H7 (cell line): Measurements from ENCODE around the gene CD24. TPM values are rescaled to one million over a fixed set of nuclear protein-coding genes. Genes with fewer than 3 reads are reported as not detected.
"Not testable (repeated sequence)": the region's sequence is repeated elsewhere in the genome, so short reads cannot be mapped to it uniquely, and the experiment has no call there.

ENCODE experiments used
- DNase-seq: peaks from one replicate; pipeline ENCODE4 v3.0.0; 2012
- H3K27me3 ChIP-seq: 2 replicates; pipeline ENCODE4 v1.6.0; 2011; ENCODE audit warnings: mild to moderate bottlenecking, low read length; ENCODE audit not compliant: control insufficient read depth, insufficient read depth
- H3K36me3 ChIP-seq: replicated peaks from 2 replicates; pipeline ENCODE4 v1.5.1; 2011; ENCODE audit warnings: low read length; ENCODE audit not compliant: control insufficient read depth, insufficient read depth
- H3K4me3 ChIP-seq: 2 replicates; pipeline ENCODE4 v1.5.1; 2011; ENCODE audit warnings: low read depth, mild to moderate bottlenecking, control low read depth, low read length, moderate library complexity; ENCODE audit not compliant: insufficient read depth
- total RNA-seq: library from RNA; depleted of rRNA; stranded (reverse); fragments of >200 nt; shearing (Covaris generic); gene quantifications from 2 replicates; pipeline ENCODE4 v1.2.3, GENCODE V29; 2014; rRNA removed

Gene CD24, protein sequence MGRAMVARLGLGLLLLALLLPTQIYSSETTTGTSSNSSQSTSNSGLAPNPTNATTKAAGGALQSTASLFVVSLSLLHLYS
- total RNA-seq: 1,059 and 1,266 TPM in 2 replicates

DNA sequence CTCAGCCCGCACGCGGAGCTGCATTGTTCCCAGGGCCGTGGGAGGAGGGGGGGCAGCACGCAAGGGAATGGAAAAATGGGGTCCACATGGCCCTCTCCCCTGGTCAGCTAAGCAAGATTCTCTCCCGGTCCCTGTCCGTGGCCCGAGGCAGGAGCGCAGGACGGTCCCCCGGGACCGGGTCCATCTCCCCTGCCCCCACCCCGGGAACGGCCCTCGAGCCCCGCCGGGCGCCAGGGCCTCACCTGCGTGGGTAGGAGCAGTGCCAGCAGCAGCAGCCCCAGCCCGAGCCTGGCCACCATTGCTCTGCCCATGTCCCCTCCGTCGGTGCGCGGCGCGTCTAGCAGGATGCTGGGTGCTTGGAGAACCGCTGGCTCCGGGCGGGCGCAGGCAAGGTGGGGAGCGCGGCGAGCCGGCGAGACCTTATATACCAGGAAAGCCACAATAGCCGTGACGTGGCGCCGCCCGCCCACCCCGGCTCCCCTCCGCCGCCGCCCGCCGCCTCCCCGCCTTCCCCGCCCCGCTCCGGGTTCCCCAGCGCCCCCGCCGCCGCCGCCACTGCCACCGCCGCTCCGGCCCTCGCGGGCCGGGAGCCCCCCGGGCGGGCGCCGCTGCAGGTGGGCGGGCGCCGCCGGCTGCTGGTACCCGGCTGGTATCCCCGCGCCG, at the start of gene CD24:
CD24 (minus strand) TSS at position 394 of the 663 bp plus-strand sequence; CDS start at position 311, 83 bp downstream.
- peak within 1 kb of the TSS; percentile 99 for H3K4me3 ChIP-seq
- peaks cover 20% of the 10 kb centered on the region for H3K36me3 ChIP-seq
- no peaks in the 10 kb centered on the region for H3K27me3 ChIP-seq
- DNase-seq: peak; percentile 94

DNA sequence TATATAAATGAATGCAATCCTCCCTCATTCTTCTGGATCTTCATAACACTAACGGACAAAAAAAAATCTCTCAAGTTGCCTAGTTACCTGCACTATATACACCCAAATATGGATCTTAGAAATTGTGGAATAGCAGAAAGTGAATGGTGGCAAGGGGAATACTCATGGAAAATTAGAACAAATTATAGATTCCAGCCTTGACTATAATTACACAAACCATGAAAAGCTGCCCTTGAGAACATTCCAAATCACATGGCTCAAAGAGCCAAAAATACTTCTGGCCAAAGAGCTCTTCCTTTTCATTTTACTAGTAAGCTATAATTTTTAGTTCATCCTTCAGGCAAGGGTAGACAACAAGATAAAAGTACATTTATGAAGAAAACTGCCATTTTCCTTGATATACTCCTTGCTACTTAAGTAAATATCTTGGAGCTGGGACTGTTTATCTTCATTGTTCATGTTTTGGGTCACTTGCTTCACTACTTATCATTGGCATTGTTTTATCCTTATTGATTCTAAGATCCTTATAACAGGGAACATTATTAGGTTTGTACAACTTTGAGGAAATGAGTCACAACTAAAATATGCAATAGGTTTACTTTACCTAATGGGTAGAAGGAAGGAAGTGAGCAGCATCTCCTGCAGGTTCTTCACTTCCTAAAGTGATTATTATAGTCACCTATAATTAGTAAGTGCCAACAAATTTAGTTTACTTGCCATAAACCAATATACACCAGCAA, 47.1 kb upstream of the CD24 start:
- Histone ChIP-seq H3K27me3 (no peaks in the 10 kb centered on the region), H3K4me3 (no peak overlapping the region), H3K36me3 (no peaks in the 10 kb centered on the region)
- DNase-seq: no peak

DNA sequence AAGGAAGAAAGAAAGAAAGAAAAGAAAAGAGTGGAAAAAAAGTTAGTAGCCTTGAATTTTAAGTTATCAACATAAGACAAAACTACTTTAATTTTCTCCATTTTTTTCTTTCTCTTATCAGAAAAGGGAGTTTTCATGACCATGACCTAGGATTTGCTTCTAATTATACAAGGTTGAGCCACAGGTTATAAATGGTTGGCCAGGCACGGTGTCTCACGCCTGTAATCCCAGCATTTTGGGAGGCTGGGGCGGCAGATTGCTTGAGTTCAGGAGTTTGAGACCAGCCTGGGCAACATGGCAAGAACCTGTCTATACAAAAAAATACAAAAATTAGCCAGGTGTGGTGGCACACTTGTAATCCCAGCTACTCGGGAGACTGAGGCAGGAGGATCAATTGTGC, 45.7 kb upstream of the CD24 start:
- no peaks in the 10 kb centered on the region for H3K27me3 ChIP-seq
- DNase-seq: no peak
- no peaks in the 10 kb centered on the region for H3K36me3 ChIP-seq
- H3K4me3 ChIP-seq: no peak overlapping the region

DNA sequence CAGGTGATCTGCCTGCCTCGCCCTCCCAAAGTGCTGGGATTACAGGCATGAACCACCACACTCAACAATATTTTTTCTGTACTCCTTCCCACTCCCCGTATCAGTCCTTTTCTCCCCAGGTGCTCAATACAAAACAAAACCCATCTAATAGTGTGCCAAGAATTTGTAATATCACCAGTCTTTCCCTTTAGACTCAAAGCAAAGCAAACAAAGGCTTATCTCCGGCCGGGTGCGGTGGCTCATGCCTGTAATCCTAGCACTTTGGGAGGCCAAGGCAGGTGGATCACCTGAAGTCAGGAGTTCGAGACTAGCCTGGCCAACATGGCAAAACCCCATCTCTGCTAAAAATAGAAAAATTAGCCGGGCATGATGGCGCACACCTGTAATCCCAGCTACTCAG, 45.1 kb upstream of the CD24 start:
- not testable (repeated sequence) for DNase-seq, H3K4me3 ChIP-seq, H3K27me3 ChIP-seq, H3K36me3 ChIP-seq

DNA sequence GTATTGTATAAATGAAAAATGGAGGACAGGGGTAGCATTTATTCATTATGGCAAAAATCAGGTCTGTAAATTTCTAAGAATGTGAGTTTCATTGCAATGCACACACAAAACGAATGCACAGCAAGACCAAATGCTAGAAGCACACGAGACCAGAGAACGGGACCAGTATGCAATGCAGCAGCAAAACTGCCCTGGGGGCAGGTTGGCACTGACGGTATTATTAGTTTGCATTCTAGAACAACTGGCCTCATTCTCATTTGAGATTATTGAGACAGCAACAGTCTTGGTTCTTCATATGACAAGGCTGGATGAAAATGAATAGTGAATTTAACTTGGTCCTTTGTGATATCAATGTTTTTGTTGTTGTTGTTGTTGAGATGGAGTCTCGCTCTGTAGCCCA, 44.5 kb upstream of the CD24 start:
- Histone ChIP-seq H3K36me3 (no peaks in the 10 kb centered on the region), H3K4me3 (no peak overlapping the region), H3K27me3 (no peaks in the 10 kb centered on the region)
- DNase-seq: no peak

DNA sequence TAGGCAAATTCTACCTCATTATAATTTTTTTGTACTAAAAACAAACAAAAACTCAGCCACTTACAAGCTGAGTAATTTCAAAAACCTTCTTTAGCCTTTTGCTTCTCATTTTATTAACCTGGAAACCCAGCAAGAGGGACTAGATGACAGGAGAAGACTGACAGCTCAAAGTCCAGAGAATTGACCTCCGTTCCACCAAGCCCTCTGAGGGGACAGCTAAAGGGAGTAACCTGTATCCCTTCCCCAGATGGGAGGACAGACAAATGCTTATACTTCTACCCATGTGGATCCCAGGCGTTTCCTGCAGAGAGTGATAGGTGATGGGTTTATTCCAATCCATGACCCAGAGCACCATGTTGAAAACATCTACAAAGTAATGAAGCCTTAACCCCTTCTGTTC, 35.0 kb upstream of the CD24 start:
- H3K4me3 ChIP-seq: no peak overlapping the region
- H3K36me3 ChIP-seq: no peaks in the 10 kb centered on the region
- H3K27me3 ChIP-seq: no peaks in the 10 kb centered on the region
- no peak for DNase-seq

DNA sequence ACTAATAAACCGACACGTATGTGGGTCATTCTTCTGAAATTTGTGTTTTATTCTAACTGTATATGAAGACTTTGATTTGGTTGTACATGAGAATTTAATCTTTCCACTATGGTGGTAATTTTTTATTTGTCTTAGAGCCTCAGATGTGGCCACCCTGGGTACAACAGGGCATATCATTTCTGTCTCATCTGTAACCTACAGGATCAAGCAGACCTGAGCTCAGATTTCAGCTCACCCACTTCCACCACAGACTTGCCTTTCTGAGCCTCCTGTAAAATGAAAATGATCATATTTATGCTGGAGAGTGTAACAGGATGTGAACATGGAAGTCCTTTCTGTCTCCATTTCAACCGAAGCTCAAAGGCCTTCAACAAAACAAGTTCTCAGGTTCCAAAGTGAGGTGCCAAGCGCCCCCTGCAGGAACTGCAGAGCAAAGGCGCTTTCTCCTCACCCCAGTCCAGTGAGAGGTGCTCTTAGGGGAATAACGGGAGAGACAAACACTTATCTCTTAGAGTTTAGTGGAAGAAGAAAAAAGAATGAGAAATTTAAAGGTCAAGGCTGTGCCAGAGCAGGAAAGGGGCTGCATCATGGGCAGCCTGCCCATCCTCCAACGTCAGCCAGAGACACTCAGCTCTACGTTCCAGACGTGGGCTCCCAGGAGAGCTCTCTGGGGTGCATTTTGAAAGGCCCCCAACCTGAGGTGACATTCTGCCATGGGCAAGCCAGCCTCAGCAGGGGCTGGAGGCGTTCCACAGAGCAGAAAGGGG, 23.0 kb upstream of the CD24 start:
- Histone ChIP-seq H3K36me3 (no peaks in the 10 kb centered on the region), H3K4me3 (no peak overlapping the region), H3K27me3 (no peaks in the 10 kb centered on the region)
- peak; percentile 88 for DNase-seq

DNA sequence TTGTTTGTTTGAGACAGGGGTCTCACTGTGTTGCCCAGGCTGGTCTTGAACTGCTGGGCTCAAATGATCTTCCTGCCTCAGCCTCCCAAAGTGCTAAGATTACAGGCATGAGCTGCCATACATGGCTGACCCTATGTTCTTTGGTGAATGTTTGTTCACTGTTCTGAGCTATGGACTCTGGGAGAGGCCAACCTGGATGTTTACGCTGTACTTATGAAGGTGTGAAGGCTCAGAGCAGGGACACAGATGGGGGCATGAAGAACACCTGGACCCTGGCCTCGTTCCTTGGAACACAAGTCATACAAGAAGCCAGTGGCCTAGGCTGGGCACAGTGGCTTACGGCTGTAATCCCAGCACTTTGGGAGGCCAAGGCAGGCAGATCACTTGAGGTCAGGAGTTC, 21.1 kb upstream of the CD24 start:
- Histone ChIP-seq H3K4me3 (no peak overlapping the region), H3K36me3 (no peaks in the 10 kb centered on the region), H3K27me3 (no peaks in the 10 kb centered on the region)
- no peak for DNase-seq

DNA sequence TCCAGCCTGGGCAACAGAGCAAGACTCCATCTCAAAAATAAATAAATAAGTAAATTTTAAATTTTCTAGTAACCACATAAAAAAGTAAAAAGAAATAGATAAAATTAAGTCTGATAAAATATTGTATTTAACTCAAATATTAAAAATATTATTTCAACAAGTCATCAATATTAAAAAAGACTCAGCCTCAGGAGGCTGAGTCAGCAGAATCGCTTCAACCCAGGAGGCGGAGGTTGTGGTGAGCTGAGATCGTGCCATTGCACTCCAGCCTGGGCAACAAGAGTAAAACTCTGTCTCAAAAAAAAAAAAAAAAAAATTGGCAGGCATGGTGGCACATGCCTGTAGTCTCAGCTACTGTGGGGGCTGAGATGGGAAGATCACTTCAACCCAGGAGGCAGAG, 15.2 kb upstream of the CD24 start:
- DNase-seq, H3K36me3 ChIP-seq, H3K27me3 ChIP-seq, H3K4me3 ChIP-seq: not testable (repeated sequence)

DNA sequence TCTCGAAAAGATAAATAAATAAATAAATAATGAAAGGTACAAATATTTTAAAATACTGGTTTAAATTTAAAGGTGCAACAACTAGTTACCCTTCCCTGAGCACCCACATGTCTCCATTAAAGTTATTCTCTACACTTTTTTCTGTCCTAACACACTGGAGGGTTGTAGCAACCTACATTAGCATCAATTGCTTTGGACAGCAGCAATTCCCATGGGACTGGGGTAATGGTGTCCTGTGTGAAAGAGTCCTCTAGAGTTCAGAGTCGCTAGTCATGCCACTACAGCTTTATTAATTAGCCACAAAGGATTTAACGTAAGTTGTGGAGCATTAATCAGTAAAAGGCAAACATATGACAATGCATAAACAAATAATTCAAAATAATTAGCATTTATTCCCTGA, 14.1 kb upstream of the CD24 start:
- H3K36me3 ChIP-seq: no peaks in the 10 kb centered on the region
- no peaks in the 10 kb centered on the region for H3K27me3 ChIP-seq
- DNase-seq: no peak
- H3K4me3 ChIP-seq: no peak overlapping the region

DNA sequence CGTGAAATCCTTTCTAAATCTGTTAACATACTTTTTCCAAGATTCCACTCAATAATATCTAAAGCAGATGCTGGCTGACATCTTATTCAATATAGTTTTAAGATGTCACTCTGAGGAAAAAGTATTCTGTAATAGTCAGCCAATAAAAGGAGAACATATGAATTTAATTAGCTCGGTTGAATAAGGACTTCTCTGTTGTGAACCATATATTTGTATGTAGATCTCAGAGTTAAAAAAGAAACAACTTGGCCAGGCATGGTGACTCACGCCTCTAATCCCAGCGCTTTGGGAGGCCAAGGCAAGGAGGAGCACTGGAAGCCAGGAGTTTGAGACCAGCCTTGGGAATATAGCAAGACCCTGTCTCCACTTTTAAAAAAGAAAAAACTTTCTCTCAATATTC, 7.4 kb upstream of the CD24 start:
- no peak for DNase-seq
- H3K4me3 ChIP-seq: no peak overlapping the region
- H3K36me3 ChIP-seq: no peaks in the 10 kb centered on the region
- H3K27me3 ChIP-seq: no peaks in the 10 kb centered on the region

DNA sequence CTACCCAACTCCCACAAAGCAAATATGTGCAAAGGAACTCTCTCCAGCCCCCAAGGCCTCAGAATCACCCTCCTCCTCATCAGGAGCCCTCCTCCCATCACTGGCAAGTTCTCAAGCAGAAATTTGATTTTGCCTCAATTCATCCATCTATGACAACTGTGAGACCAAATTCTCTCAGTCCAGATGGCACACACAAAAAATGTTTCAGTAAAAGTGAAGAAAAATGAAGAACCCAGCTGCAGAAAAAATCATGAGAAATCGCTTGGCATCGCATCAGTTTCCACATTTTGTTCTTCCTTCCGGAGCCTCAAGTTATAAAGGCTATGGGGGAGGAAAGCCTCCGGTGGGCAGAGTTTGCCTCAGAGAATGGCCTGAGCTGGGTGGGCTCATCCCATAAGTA, 6.4 kb upstream of the CD24 start:
- Histone ChIP-seq H3K27me3 (no peaks in the 10 kb centered on the region), H3K4me3 (no peak overlapping the region)

DNA sequence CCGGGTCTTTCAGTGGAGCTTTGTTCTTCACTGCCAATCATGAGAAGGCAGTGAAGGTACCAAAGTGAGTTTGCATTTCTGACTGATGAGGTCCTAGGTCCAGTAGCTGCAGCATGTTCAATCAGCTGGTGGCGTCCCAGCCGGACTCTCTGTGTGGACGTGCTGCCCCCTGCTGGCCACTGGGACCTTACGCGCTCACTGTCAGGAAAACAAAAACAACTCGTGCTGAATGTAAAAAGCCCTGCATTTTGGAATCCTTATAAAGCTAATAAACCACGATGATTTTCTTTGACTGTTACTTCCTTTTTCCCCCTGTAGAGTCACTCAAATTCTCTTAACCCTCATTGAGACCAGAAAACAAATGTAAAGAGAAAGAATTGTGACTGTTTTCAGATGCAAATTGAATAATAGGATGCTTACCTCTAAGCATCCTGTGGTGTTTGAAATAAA, 4.9 kb upstream of the CD24 start:
- H3K27me3 ChIP-seq: no peaks in the 10 kb centered on the region
- DNase-seq: peak; percentile 75
- H3K4me3 ChIP-seq: no peak overlapping the region
- H3K36me3 ChIP-seq: no peaks in the 10 kb centered on the region

More for the DNA sequence above, 6.4 kb upstream of the CD24 start:
- H3K36me3 ChIP-seq: no peaks in the 10 kb centered on the region
- no peak for DNase-seq

DNA sequence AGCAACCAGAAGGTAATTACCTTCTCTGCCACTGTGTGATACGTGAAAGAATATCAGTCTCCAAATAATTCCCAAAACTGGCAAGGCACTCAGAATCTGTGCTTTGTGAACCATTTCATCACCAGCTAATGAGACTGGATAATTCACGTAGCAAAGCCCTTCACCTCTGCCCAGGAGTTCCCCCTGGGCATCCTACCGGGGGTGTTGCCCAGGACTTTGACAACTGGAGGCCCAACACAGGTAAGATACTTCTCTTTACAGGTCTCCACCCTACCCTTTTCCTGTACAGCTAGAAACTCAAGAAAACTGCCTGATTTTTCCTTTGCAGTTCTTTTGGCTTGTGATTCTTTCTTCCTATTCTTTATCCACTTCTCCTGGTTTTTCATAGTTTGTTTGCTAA, 2.7 kb upstream of the CD24 start:
- no peak for DNase-seq
- Histone ChIP-seq H3K4me3 (no peak overlapping the region), H3K27me3 (no peaks in the 10 kb centered on the region), H3K36me3 (peaks cover 13% of the 10 kb centered on the region)

DNA sequence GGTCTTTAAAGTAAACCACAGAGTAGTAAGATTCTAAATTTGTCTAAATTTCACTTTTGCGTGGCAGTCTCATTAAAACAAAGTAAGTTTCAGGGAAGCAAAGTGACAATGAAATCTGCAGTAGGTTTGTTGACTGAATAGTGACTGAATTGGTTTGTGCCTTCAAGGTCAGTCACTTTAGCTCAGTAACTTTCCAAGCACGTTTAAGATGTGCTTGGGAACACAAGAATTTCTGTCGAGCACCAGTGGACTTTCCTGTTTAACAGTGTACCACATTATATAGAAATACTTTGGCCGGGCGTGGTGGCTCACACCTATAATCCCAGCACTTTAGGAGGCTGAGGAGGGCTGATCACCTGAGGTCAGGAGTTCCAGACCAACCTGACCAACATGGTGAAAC, 1.7 kb upstream of the CD24 start:
- Histone ChIP-seq H3K4me3 (no peak overlapping the region), H3K36me3 (peaks cover 19% of the 10 kb centered on the region), H3K27me3 (no peaks in the 10 kb centered on the region)
- no peak for DNase-seq
